ENCODE results near the gene TRIL.

DNA sequence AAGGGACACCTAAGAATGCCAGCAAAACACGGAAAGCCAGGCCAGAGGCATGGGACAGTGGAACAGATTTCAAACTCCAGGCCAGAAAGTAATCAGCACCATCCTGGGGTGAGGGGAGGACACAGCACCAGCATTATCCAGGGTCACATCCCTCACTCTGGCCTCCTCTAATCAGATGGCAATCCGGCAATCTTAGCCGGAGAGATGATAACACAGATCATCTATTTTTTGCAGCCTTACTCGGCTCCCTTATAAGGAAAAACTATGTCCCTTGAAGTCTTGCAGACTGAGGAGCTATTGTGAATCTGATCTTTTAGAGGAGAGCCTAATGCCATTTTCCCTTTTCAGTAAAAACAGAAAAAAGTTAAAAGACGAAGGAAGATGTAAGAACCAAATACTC, 16.5 kb downstream of the TRIL start:
- TF ChIP-seq, protein P1, sequence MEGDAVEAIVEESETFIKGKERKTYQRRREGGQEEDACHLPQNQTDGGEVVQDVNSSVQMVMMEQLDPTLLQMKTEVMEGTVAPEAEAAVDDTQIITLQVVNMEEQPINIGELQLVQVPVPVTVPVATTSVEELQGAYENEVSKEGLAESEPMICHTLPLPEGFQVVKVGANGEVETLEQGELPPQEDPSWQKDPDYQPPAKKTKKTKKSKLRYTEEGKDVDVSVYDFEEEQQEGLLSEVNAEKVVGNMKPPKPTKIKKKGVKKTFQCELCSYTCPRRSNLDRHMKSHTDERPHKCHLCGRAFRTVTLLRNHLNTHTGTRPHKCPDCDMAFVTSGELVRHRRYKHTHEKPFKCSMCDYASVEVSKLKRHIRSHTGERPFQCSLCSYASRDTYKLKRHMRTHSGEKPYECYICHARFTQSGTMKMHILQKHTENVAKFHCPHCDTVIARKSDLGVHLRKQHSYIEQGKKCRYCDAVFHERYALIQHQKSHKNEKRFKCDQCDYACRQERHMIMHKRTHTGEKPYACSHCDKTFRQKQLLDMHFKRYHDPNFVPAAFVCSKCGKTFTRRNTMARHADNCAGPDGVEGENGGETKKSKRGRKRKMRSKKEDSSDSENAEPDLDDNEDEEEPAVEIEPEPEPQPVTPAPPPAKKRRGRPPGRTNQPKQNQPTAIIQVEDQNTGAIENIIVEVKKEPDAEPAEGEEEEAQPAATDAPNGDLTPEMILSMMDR (conservative IDR thresholded peaks at IDR 0.05), result no peak
- no peak for TF ChIP-seq ZFX (IDR thresholded peaks at IDR 0.05)

Measured in C4-2B (cell line).